HG03159 (cell line): ENCODE results near the gene DNAJC11.
"Not testable (repeated sequence)": the region's sequence is repeated elsewhere in the genome, so short reads cannot be mapped to it uniquely, and the experiment has no call there.

Source experiments
- ATAC-seq: cut with Tn5 transposase; IDR thresholded peaks from one replicate; pipeline ENCODE4 v1.9.1; 2021; ENCODE audit warnings: mild to moderate bottlenecking, moderate library complexity; ENCODE audit not compliant: unreplicated experiment

The DNAJC11 gene

GRCh38 chr1:6653436-6654290, 48.0 kb downstream of the DNAJC11 start:
- ATAC-seq, result no peak

GRCh38 chr1:6652986-6653385, 48.6 kb downstream of the DNAJC11 start:
- no peak for ATAC-seq

GRCh38 chr1:6651909-6652308, 49.7 kb downstream of the DNAJC11 start:
- ATAC-seq, result no peak

GRCh38 chr1:6648556-6648955, 53.1 kb downstream of the DNAJC11 start:
- no peak for ATAC-seq

DNA sequence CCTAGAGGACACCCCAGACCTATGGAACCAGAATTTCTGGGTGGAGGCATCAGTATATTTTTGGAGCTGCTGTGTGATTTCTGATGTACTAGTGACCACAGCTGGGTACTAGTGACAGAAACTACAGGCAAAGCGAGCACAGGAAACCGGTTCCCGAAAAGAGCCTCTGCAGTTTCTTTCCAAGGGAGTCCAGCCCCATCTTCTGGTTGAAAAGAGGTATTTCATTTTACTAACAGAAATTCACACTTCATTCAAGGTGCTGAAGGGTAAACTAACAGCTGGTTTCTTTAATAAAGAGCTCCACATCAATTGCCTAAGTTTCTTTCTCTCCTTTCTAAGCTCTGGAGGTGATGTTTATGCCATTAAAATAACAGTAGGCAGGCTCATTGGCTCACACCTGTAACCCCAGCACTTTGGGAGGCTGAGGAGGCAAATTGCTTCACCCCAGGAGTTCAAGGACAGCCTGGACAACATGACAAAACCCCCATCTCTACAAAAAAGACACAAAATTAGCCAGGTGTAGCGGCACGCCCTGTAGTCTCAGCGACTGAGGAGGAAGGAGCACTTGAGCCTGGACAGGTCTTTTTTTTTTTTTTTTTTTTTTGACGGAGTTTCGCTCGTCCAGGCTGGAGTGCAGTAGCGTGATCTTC, 55.0 kb downstream of the DNAJC11 start:
- no peak for ATAC-seq

GRCh38 chr1:6645018-6645417, 56.6 kb downstream of the DNAJC11 start:
- no peak for ATAC-seq

DNA sequence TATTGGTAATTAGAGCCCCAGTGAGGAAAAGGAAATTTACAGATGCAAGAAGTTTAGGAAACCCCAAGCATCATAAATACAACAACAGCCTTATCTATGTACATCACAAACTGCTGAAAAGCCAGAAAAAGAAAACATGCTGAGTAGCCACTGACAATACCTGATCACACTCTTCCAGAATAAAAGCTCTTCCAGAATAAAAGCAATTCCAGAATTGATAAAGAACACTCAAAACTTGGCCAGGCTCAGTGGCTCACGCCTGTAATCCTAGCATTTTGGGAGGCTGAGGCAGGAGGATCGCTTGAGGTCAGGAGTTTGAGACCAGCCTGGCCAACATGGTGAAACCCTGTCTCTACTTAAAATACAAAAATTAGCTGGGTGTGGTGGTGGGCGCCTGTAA, 60.7 kb downstream of the DNAJC11 start:
- ATAC-seq, result not testable (repeated sequence)

DNA sequence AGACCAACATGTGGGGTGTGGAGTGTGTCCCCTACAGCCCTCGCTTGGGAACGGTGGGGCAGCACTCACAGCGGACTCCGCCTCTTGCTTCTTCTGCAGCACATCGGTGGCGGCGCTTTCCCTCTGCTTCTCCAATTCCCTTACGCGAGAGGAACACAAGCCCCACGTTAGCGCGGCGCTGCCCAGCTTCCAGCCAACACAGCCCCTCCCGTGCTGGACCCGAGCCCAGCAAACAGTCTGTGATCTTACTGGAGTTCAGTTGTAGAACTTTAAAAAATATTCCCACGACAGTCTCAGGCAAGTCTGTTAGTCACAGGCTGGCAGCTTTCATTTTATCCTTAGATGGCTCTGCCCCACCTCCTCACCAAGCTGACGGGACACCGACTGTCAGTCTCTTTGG, 63.4 kb downstream of the DNAJC11 start:
- no peak for ATAC-seq

DNA sequence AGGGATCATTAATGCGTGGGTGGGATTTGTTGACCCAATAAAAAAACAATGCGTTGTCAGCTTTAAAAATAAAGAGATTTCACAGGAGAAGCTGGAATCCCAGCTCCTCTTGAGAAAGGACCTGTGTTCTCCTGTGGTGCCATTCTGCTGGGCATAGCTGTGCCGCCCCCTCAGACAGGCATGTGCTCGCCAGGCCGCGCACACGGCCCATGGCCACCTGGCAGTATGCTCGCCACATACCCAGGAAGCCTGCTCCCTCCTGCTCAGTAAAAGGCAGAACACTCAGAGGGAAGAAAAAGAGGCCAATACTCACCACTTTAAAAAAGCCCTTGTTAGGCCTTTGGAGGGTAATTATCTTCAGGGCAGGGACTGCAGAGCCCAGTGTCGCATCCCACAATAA, 63.8 kb downstream of the DNAJC11 start:
- ATAC-seq, result no peak

DNA sequence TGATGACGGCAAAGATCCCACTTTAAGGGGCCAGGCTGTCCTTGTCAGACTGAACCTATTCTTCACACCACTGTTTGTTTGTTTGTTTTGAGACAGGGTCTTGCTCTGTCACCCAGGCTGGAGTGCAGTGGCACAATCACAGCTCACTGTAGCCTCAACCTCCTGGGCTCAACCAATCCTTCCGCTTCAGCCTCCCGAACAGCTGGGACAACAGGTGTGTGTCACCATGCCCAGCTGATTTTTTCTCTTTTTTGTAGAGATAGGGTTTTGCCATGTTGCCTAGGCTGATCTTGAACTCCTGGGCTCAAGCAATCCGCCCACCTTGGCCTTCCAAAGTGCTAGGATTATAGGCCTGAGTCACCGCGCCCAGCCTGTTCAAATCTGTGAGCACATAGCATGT, 64.8 kb downstream of the DNAJC11 start:
- not testable (repeated sequence) for ATAC-seq

DNA sequence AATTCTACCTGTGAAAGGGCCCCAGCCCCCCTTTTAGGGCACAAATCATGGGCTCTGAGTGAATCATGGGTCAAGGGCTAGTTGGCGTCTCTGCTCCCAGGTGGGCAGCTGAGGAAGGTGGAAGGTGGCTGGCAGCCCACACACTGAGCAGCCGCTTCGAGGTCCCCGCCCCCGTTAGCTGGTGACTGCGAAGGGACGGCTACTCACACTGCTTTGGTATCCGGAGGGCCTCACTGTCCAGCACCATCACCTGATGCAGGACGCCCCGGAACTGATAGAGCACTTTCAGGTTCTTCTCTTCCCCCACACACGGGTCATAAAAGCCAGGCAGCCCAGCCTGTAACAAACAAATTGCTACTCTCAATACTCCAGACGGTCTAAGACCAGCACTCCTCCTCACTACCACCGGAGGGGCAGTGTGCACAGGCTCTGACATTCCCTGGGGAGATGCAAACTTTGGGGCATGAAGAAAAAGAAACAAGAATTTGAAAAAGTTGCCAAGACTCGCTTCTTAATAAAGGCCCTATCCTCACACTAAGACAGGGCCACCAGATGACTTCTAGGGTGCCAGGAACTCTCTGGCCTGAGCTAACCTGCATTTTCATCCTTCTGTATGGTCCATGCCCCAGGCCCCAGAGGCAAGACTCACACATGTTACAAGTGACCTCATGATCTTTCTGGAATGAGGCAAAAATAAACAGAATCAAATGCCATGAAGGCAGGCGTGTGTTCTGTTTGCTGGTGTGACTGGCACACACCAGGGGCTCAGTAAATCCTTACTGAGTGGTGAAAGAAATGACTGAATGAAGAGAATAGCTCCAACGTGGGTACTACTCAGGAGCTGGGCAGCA, 65.5 kb downstream of the DNAJC11 start:
- ATAC-seq, result no peak

- ATAC-seq, result no peak
Measured at GRCh38 chr1:6635161-6635909, 66.3 kb downstream of the DNAJC11 start.

DNA sequence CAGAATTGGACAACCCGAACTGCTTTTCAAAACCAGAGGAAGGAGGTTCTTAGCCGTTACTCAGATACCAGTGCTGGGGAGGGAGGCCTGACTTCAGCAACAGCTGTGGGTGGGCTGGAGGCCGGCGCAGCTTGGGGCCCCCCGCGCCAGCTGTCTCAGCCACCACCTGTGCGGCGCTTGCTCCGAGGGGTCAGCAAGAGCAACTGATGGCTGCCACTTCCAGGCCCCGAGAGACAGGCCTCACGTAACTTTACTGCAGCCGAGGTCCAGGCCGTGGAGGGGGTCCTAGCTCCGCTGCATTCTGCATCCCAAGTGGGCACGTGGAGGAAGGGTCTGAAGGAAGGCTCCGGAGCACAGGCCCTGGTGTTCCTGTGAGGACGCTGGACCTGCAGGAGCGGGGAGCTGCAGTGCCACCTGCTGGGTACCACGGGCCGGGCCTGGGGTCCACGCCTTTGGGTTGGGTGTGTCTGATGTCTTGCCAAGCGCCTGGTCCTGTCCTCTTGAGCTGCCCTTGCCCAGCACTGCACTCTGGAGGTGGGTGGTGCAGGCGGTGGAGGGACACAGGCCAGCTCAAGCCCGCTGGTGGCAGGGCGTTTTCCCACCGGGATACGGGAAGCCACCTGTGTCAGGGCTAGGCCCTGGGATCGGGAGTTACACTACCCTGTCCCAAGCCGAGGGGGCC, 67.1 kb downstream of the DNAJC11 start:
- no peak for ATAC-seq

DNA sequence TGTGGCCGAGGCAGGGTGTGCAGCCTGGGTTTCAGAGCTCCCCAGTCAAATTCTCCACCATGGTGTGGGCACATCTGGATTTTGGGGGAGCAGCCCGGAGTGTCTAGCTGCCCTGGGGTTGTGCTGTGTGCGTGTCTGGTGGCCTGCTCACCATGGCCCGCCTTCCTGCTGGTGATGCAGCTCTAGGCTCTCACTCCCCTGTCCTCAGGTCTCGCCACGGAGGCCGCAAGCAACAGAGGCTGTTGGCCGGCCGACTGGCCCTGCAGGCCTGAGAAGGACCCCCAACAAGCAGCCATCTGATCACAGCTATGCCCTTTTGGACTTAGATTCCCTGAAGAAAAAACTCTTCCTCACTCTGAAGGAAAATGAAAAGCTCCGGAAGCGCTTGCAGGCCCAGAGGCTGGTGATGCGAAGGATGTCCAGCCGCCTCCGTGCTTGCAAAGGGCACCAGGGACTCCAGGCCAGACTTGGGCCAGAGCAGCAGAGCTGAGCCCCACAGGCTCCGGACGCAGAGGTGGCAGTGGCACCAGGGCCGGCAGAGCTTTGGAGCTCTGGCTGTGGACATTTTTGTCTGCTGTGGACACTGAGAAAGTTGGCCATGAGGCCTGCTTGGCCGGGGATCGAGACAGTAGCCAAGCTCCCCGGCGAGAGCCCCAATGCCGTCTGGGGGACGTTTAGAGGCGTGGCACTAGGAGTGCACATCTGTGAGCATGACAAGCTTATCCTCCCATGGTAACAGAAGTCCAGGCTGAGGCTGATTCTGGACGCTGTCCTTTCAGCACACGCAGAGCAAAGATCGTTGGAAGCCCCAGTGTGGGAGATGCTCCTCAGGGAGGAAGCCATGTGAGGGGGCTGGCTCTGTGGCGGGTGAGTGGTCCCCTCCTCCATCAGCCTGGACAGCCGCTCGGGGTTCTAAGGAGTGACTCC, 68.8 kb downstream of the DNAJC11 start:
- ATAC-seq, result no peak

DNA sequence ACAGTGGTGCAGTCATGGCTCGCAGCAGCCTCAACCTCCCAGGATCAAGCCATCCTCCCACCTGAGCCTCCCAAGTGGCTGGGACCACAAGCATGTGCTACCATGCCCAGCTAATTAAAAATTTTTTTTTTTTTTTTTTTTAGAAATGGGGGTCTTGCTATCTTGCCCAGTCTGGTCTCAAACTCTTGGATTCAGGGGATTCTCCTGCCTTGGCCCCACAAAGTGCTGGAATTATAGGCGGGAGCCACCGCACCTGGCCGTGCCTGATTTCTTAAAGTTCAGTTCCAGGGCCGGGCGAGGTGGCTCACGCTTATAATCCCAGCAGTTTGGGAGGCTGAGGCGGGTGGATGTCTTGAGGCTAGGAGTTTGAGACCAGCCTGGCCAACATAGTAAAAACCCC, 70.6 kb downstream of the DNAJC11 start:
- no peak for ATAC-seq

- no peak for ATAC-seq
Measured at GRCh38 chr1:6630027-6630426, 71.6 kb downstream of the DNAJC11 start.

DNA sequence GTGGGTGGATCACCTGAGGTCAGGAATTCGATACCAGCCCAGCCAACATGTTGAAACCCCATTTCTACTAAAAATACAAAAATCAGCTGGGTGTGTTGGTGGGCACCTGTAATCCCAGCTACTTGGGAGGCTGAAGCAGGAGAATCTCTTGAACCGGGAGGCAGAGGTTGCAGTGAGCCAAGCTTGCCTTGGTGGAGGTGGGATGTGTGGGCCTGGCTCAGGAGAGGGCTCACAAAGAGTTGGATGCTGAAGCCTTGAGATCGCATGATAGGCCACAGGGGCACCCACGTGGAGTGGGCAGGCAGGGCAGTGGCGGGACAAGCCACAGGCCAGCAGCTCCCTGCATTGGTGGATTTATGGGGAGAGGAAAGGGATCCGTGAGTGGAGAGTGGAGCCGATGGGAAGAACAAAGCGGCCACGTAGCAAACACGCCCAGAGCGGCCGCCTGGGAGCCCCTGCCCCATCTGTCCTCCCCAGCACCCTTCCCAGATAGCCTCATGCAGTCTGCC, 72.6 kb downstream of the DNAJC11 start:
- no peak for ATAC-seq

- ATAC-seq, result no peak
Measured at GRCh38 chr1:6627841-6628545, 73.6 kb downstream of the DNAJC11 start.
